Measurements from ENCODE around the gene PTPRK.

PTPRK gene

GRCh38 chr6:128069188-128069587, 451.2 kb downstream of the PTPRK start:
- DNase-seq (ENCODE audit: low spot score) = no peak

- no peak for DNase-seq (ENCODE audit: low spot score)
Measured at GRCh38 chr6:128068119-128068479, 452.3 kb downstream of the PTPRK start.

- DNase-seq (ENCODE audit: low spot score) = no peak
Measured at GRCh38 chr6:128067446-128068118, 452.8 kb downstream of the PTPRK start.

- no peak for DNase-seq (ENCODE audit: low spot score)
Measured at GRCh38 chr6:128065072-128065471, 455.3 kb downstream of the PTPRK start.

GRCh38 chr6:128064540-128064895, 455.9 kb downstream of the PTPRK start:
- DNase-seq (ENCODE audit: low spot score) = no peak

- no peak for DNase-seq (ENCODE audit: low spot score)
Measured at GRCh38 chr6:128063850-128064539, 456.4 kb downstream of the PTPRK start.

GRCh38 chr6:128062882-128063603, 457.4 kb downstream of the PTPRK start:
- no peak for DNase-seq (ENCODE audit: low spot score)

- DNase-seq (ENCODE audit: low spot score) = no peak
Measured at GRCh38 chr6:128057946-128058345, 462.5 kb downstream of the PTPRK start.

- DNase-seq (ENCODE audit: low spot score) = no peak
Measured at GRCh38 chr6:128057541-128057940, 462.9 kb downstream of the PTPRK start.

- DNase-seq (ENCODE audit: low spot score) = no peak
Measured at GRCh38 chr6:128053109-128053508, 467.3 kb downstream of the PTPRK start.

- DNase-seq (ENCODE audit: low spot score) = no peak
Measured at GRCh38 chr6:128047989-128048388, 472.4 kb downstream of the PTPRK start.

GRCh38 chr6:128046033-128046432, 474.4 kb downstream of the PTPRK start:
- no peak for DNase-seq (ENCODE audit: low spot score)

- DNase-seq (ENCODE audit: low spot score) = no peak
Measured at GRCh38 chr6:128039543-128039942, 480.9 kb downstream of the PTPRK start.

- no peak for DNase-seq (ENCODE audit: low spot score)
Measured at GRCh38 chr6:128036808-128037570, 483.4 kb downstream of the PTPRK start.

GRCh38 chr6:128033156-128033555, 487.2 kb downstream of the PTPRK start:
- no peak for DNase-seq (ENCODE audit: low spot score)

- DNase-seq (ENCODE audit: low spot score) = no peak
Measured at GRCh38 chr6:128032042-128032441, 488.4 kb downstream of the PTPRK start.

GRCh38 chr6:128029826-128030225, 490.6 kb downstream of the PTPRK start:
- DNase-seq (ENCODE audit: low spot score) = no peak

- DNase-seq (ENCODE audit: low spot score) = no peak
Measured at GRCh38 chr6:128028183-128028582, 492.2 kb downstream of the PTPRK start.

- DNase-seq (ENCODE audit: low spot score) = no peak
Measured at GRCh38 chr6:128025478-128025877, 494.9 kb downstream of the PTPRK start.

- DNase-seq (ENCODE audit: low spot score) = no peak
Measured at GRCh38 chr6:128024969-128025368, 495.4 kb downstream of the PTPRK start.

- DNase-seq (ENCODE audit: low spot score) = no peak
Measured at GRCh38 chr6:128024046-128024445, 496.4 kb downstream of the PTPRK start.

GRCh38 chr6:128018821-128019220, 501.6 kb downstream of the PTPRK start:
- no peak for DNase-seq (ENCODE audit: low spot score)

- DNase-seq (ENCODE audit: low spot score) = no peak
Measured at GRCh38 chr6:128017288-128017687, 503.1 kb downstream of the PTPRK start.
